D721Med (cell line): ENCODE data around the gene MLNR.

Experiments used
- DNase-seq: peaks from one replicate; pipeline ENCODE4 v3.0.0; 2011; ENCODE audit warnings: low spot score; ENCODE audit not compliant: insufficient read length
- FAIRE-seq: peaks from 2 replicates; lab custom pipeline; 2011; peaks lifted over from hg19 to GRCh38; lab: Jason Lieb, UNC
- CTCF ChIP-seq: IDR thresholded peaks from 2 replicates; pipeline ENCODE4 v1.5.1; 2012; ENCODE audit warnings: mild to moderate bottlenecking, control low read depth; ENCODE audit not compliant: insufficient read depth; ENCODE audit errors: missing control alignments

The MLNR gene

DNA sequence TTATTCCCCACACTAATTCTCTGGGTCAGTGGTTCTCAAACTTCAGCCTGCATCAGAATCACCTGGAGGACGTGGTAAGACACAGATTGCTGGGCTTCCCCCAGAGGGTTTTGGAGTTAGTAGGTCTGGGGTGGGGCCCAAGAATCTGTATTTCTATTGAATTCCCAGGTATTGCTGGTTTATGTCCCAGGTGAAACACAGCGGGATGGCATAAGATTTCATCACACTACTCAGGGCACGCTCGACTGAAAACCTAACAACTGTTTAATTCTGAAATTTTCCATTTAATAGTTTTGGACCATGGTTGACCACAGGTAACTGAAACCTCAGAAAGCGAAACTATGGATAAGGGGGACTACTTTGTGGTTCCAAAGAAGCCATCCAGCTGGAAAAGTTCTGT is 6.5 kb downstream of the MLNR start:
- no peak for DNase-seq
- no peak for FAIRE-seq
- TF ChIP-seq CTCF: no peak

DNA sequence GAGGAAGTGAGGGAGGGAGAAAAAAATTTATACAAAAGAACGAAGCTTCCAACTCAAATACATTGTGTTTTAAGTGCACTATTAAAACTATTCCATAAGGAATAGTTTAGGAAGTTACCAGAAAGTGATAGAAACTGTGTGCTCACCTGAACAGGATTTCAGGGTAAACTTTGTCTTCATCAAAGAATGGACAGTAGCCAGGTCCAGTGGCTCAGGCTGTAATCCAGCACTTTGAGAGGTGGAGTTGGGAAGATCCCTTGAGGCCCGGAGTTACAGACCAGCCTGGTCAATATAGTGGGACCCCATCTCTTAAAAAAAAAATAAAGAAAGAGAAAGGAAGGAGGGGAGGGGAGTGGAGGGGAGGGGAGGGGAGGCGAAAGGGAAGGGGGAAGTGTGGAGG is 14.6 kb downstream of the MLNR start:
- FAIRE-seq (no peak), DNase-seq (no peak)
- TF ChIP-seq CTCF: no peak

GRCh38 chr13:49235856-49236431 is 15.8 kb downstream of the MLNR start:
- no peak for FAIRE-seq
- no peak for TF ChIP-seq CTCF
- no peak for DNase-seq

DNA sequence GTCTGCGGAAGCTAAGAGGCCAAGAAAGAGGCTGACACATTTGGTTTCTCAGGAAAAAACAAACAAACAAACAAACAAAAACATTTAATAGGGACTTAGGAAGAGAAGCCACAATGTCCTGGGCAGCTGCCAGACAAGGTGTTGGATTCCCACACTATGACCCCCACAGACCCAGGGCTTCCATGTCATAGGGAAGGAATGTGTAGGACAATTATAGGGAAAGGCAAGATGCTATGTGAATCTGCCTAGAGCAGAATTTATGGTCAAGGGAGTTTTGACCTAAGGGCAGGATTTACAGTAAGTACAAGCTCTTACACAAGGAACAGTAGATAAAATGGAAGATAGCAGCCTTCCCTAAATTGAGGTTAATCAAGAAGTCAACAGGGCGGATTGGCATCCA is 18.5 kb downstream of the MLNR start:
- FAIRE-seq: no peak
- no peak for DNase-seq
- no peak for TF ChIP-seq CTCF

DNA sequence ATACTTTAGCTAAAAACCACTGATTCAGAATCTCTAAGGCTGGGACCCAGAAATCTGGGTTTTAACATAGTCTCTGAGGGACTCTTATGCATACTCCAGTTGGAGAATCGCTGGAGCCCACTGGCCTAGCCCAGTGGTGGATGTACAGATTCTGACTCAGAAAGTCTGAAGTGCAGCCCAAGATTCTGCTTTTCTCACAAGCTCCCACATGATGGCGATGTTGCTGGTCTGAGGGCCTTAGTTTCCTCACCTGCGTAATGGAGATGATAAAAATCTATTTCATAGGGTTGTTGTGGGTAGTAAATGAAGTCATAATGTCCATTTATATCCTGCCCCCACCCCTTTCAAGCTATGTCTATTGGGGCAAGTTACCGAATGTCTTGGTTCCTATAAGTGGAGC is 19.9 kb downstream of the MLNR start:
- FAIRE-seq: no peak
- no peak for DNase-seq
- peak; percentile 58 for TF ChIP-seq CTCF

DNA sequence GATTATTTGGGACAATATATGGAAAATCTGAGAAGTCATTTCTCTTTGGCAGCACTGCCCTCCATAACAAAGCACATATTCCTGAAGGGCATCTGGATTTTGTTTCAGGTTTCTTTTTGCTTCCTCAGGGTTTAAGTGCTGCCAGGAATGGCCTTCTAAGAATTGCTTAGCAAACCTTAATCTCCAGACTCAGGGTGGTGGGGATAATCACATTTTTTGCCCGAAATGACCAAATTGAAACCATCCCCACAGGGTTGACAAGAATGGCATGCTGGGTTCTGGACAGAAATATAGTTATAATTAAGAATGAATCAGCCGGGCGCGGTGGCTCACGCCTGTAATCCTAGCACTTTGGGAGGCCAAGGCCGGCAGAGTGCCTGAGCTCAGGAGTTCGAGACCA is 21.2 kb downstream of the MLNR start:
- FAIRE-seq (no peak), DNase-seq (no peak)
- TF ChIP-seq CTCF: no peak

DNA sequence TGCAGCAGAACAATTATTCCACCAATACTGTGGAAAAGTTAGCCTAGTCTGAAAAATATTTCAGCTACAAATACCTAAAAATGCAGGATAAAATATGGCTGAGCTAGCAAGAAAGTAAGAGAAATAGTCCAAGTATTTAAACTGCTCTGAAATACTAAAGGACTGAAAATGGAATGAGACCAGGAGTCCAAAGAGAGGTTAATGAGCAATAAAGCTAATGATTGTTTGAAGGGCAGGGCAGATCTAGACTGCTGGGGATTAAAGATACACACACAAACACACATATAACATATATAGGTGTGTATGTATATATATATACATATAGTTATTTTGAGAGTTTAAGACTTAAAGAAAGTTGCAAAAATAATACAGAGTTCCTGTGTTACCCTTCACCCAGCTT is 25.0 kb downstream of the MLNR start:
- no peak for DNase-seq
- FAIRE-seq: no peak
- TF ChIP-seq CTCF: no peak
